Stomach smooth muscle (tissue), 2 donors: ENCODE measurements around the gene EXPH5.
"Not testable (repeated sequence)": the region's sequence is repeated elsewhere in the genome, so short reads cannot be mapped to it uniquely, and the experiment has no call there.

Experiments used
- H3K27ac ChIP-seq: one replicate; pipeline ENCODE4 v1.7.0; 2013; ENCODE audit warnings: mild to moderate bottlenecking, low read length, inconsistent platforms
- H3K27me3 ChIP-seq, 2 donors: one replicate each; pipeline ENCODE4 v1.7.0; 2013; ENCODE audit warnings: low read length in 2 of 2; ENCODE audit not compliant: insufficient read depth in 2 of 2, control insufficient read depth in 1 of 2
- H3K36me3 ChIP-seq, 2 donors: one replicate each; pipeline ENCODE4 v1.7.0; 2013; ENCODE audit warnings: low read length in 2 of 2; ENCODE audit not compliant: control insufficient read depth in 2 of 2, insufficient read depth in 2 of 2
- H3K4me1 ChIP-seq: one replicate; pipeline ENCODE4 v1.7.0; 2013; ENCODE audit warnings: low read length; ENCODE audit not compliant: control insufficient read depth, insufficient read depth
- H3K4me3 ChIP-seq, 2 donors: one replicate each; pipeline ENCODE4 v1.7.0; 2013; ENCODE audit warnings: low read length in 2 of 2
- H3K9ac ChIP-seq, 2 donors: one replicate each; pipeline ENCODE4 v1.7.0; 2013; ENCODE audit warnings: low read length in 2 of 2, mild to moderate bottlenecking in 1 of 2
- H3K9me3 ChIP-seq, 2 donors: one replicate each; pipeline ENCODE4 v1.7.0; 2013; ENCODE audit warnings: low read length in 2 of 2; ENCODE audit not compliant: control insufficient read depth in 2 of 2
- donor health status: healthy.
- donor health status: Pancreatic carcinoma.

EXPH5 gene

DNA sequence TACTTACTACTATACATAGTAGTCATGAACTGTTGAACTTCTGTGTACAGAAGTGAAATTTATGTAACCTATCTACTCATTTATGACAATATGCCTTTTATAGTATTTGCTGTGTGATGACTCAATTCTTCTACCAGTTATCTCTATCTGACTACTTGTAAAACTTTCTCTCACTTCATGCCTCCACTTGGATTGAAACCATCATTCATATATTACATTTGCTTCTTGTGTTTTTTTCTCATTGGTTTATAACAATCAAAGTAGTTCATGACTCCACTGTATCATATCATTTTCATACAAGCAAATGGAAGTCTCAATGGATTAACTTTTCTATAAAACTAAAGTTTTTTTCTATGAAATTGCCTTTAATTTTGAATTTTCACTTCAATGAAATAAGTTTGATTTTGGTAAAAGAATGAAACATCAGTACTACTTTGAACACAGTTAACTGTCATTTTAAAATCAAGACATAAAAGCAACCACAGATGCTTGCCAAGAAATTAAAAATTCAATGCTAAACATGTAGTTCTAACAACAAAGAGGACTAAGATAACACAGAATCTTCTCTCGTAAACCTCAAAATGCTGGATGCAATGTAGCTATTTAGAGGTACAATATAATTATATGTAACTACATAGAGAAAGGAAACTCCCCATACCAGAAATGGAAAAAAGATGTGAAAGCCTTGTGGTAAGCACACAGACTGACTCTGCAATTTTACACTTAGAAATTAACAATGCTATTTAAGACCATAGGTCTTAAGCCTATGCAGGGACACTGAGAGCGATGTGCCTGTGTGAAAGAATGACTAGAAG lies 27.6 kb upstream of the EXPH5 start:
- no peak overlapping the region for H3K27ac ChIP-seq
- H3K9me3 ChIP-seq: no peaks in the 10 kb centered on the region
- no peak overlapping the region for H3K9ac ChIP-seq
- H3K4me1 ChIP-seq: no peaks in the 10 kb centered on the region
- H3K27me3 ChIP-seq: no peaks in the 10 kb centered on the region
- H3K36me3 ChIP-seq: no peaks in the 10 kb centered on the region
- H3K4me3 ChIP-seq: no peak overlapping the region

DNA sequence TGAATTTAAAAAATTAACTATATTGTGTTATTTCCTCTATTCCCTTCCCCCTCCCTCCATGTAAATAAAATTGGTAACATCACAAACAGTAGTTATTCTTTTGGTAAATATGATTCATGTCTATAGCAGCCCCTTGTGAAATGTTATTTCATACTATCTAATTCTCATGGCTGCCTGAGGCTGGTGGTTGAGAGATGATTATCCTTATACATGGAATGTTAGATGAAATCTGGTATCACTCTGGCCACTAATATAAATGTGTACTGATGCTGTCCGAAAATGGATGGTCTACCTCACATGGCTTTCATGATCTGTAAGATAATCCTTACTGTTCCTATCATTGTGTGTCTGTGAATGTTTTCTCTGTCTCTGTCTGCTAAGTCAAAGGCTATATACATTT lies 25.0 kb upstream of the EXPH5 start:
- Histone ChIP-seq H3K9ac (no peak overlapping the region), H3K36me3 (no peaks in the 10 kb centered on the region), H3K4me1 (no peaks in the 10 kb centered on the region), H3K27me3 (no peaks in the 10 kb centered on the region), H3K27ac (no peak overlapping the region), H3K4me3 (no peak overlapping the region), H3K9me3 (no peaks in the 10 kb centered on the region)

DNA sequence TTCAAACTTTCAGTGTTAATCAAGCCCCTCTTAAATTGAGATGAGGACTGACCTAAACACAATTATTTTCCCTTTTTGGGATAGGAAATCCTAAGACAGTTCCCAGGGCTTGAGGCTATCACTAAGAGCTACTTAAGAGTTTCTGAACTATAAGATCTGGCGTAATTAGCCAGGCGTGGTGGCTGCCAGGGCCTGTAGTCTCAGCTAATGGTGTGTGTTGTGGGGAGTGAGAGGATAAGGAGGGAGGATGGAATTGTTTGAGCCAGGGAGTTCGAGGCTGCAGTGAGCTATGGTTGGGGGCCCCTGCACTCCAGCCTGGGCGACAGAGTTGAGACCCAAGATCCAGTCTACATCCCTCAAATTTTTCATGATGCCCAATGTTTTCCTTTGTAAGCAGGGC lies 23.5 kb upstream of the EXPH5 start:
- H3K9ac ChIP-seq: no peak overlapping the region
- no peak overlapping the region for H3K4me3 ChIP-seq
- H3K27me3 ChIP-seq: no peaks in the 10 kb centered on the region
- no peaks in the 10 kb centered on the region for H3K36me3 ChIP-seq
- H3K27ac ChIP-seq: no peak overlapping the region
- no peaks in the 10 kb centered on the region for H3K4me1 ChIP-seq
- H3K9me3 ChIP-seq: no peaks in the 10 kb centered on the region

DNA sequence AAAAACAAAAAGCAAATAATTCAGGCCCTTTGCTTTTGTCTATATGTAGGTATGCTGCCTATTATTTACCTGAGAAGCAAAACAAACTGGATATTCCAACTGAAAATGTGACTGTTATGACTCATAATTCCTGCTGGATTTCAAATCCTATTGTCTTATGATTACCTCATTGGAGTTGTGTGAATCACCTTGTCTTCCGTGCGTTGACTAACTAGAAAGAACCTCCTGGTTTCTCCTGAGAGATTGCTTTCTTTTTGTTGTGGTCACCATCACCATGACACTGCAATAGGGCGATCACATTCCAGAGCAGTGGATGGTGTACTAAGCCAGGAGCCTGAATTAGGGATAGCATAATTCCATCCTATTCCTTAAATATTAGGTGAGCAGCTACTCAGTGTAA lies 23.0 kb upstream of the EXPH5 start:
- H3K9ac ChIP-seq: no peak overlapping the region
- no peaks in the 10 kb centered on the region for H3K4me1 ChIP-seq
- H3K4me3 ChIP-seq: no peak overlapping the region
- H3K36me3 ChIP-seq: no peaks in the 10 kb centered on the region
- H3K27ac ChIP-seq: no peak overlapping the region
- H3K27me3 ChIP-seq: no peaks in the 10 kb centered on the region
- no peaks in the 10 kb centered on the region for H3K9me3 ChIP-seq

DNA sequence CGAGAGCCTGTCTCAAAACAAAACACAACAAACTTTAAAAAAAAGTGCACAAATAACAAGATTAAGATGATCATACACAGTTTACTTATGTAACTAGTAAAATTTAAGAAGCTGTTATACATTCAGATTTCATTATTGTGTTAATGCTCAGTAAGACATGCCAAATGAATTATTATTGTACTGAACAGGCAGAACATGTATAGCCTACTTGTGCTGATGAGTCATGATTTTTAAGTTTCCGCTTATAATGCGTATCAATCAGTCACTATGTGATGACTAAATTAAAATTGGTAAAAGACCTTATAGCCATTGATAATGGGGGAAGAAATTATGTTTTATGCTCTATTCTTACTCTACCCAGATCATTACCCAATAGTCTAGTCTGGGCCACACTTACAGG lies 20.5 kb upstream of the EXPH5 start:
- no peaks in the 10 kb centered on the region for H3K36me3 ChIP-seq
- no peak overlapping the region for H3K9ac ChIP-seq
- H3K27ac ChIP-seq: no peak overlapping the region
- H3K27me3 ChIP-seq: no peaks in the 10 kb centered on the region
- no peak overlapping the region for H3K4me3 ChIP-seq
- H3K4me1 ChIP-seq: no peaks in the 10 kb centered on the region
- H3K9me3 ChIP-seq: no peaks in the 10 kb centered on the region

DNA sequence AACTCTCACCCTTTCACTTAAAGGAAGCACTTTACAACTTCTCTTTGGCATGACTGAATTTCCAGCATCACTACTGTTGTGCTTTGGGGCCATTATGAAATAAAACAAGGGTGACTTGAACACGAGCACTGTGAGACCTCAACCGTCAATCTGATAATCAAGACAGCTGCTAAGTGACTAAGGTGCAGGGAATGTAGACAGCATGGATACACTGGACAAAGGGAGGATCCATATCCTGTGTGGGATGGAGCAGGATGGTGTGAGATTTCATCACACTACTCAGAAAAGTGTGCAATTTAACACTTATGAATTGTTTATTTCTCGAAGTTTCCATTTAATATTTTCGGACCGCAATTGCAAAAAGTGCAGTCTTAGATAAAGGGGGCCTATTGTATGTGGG lies 16.1 kb upstream of the EXPH5 start:
- no peaks in the 10 kb centered on the region for H3K9me3 ChIP-seq
- no peaks in the 10 kb centered on the region for H3K36me3 ChIP-seq
- H3K4me3 ChIP-seq: no peak overlapping the region
- H3K27ac ChIP-seq: no peak overlapping the region
- H3K4me1 ChIP-seq: no peaks in the 10 kb centered on the region
- H3K9ac ChIP-seq: no peak overlapping the region
- H3K27me3 ChIP-seq: peaks cover 0 to 2% of the 10 kb centered on the region in 2 donors

DNA sequence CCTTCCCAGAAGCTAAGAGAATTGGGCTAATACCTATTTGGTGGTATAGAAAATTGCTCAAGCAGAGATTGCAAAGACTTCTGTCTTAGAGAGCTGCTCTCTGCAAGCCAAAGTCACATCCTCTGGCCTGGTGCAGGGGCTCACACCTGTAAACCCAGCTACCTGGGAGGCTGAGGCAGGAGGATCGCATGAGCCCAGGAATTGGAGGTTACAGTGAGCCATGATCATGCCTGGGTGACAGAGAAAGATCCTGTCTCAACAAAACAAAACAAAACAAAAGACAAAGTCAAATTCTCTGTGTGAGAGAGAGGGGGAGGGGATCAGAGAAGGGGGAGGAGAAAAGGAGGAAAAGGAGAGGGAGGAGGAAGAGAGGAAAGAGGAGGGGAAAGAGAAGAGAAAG lies 15.0 kb upstream of the EXPH5 start:
- H3K4me3 ChIP-seq: no peak overlapping the region
- no peaks in the 10 kb centered on the region for H3K4me1 ChIP-seq
- no peaks in the 10 kb centered on the region for H3K9me3 ChIP-seq
- H3K27ac ChIP-seq: no peak overlapping the region
- peaks cover 0 to 3% of the 10 kb centered on the region in 2 donors for H3K27me3 ChIP-seq
- no peak overlapping the region for H3K9ac ChIP-seq
- H3K36me3 ChIP-seq: no peaks in the 10 kb centered on the region

DNA sequence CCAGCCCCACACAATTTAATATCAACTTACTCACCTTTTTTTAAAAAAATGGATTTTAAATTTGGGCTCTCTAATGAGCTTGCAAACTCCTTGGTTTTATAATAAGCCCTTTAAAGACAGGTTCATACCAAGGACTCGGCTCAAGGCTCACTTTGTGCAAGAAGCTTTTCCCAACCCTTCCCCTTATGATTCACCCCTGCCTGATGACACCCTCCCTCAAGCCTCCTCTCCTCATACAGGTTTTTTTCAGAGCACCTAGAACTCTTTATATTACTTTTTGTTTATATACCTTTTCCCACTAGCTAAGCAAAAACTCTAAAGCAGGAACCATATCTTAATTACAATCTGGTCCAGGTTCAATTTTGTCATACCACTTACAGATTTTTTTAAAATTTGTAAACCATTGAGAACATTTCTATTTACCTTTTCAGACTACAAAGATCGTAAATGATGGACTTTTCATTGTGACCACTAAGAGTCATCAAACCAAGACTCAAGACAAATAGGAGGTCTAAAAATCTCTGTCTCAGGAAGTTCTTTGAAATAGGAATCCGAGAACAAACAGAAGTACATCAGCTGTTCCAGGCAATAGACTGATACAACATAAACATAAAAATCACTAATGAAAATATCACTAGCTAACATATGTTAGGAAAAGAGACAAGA lies 13.1 kb upstream of the EXPH5 start:
- Histone ChIP-seq H3K27ac (no peak overlapping the region), H3K9me3 (no peaks in the 10 kb centered on the region), H3K9ac (no peak overlapping the region), H3K27me3 (peaks cover 0 to 4% of the 10 kb centered on the region in 2 donors), H3K4me1 (no peaks in the 10 kb centered on the region), H3K36me3 (no peaks in the 10 kb centered on the region), H3K4me3 (no peak overlapping the region)

DNA sequence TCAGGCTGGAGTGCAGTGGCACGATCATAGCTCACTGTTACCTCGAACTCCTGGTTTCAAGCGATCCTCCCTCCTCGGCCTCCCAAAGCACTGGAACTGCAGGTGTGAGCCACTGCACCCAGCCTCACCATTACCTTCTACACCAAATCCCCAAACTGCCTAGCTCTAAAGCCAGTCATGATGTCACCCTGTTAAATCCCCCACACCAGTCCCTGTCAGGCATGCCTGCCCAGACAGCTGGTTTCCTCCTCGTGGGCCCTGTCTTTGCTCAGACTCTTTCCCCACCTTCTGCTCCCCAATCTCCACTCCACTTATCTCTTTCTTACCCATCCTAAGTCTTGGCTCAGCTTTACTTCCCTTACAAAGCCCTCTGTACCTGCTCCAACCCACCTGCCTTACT lies 12.5 kb upstream of the EXPH5 start:
- Histone ChIP-seq H3K4me1 (no peaks in the 10 kb centered on the region), H3K4me3 (no peak overlapping the region), H3K27me3 (peaks cover 0 to 4% of the 10 kb centered on the region in 2 donors), H3K9me3 (no peaks in the 10 kb centered on the region), H3K36me3 (no peaks in the 10 kb centered on the region), H3K9ac (no peak overlapping the region), H3K27ac (no peak overlapping the region)

DNA sequence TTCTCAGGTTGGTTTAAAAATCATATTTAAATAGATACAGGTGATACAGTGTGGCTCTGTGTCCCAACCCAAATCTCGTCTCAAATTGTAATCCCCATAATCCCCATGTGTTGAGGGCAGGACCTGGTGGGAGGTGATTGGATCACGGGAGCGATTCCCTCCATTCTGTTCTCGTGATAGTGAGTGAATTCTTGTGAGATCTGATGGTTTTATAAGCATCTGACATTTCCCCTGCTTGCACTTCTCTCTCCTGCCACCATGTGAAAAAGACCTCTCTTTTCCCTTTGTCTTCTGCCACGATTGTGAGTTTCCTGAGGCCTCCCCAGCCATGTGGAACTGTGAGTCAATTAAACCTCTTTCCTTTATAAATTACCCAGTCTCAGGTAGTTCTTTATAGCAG lies 9.2 kb upstream of the EXPH5 start:
- not testable (repeated sequence) for H3K27ac ChIP-seq, H3K9ac ChIP-seq, H3K4me3 ChIP-seq, H3K36me3 ChIP-seq, H3K9me3 ChIP-seq, H3K27me3 ChIP-seq, H3K4me1 ChIP-seq

DNA sequence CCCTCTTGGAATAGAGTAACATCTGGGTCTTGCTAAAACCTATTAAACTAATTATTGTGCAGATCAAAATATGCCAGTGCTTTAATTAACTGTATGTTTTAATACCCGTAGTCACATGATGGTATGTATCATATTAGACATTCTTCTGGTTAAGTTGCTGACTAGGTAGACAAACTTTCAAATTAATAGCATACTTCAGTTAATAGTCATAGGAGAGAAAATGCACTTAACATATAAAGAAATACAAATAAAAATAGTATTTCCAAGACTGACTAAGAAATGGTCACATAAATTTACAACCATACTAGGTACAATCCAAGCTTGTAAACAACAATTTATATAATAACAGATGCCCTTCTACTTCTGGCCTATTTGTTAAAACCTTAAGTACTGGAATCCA lies 7.6 kb upstream of the EXPH5 start:
- Histone ChIP-seq H3K36me3 (no peaks in the 10 kb centered on the region), H3K9ac (no peak overlapping the region), H3K27me3 (peaks cover 0 to 4% of the 10 kb centered on the region in 2 donors), H3K4me1 (no peaks in the 10 kb centered on the region), H3K27ac (no peak overlapping the region), H3K4me3 (no peak overlapping the region), H3K9me3 (no peaks in the 10 kb centered on the region)
